Measurements from ENCODE around the gene TRAPPC3.

- TF ChIP-seq CTCF (conservative IDR thresholded peaks at IDR 0.05; ENCODE audit: low read depth in 2 of 2) (no peak), POLR2AphosphoS5 (IDR thresholded peaks at IDR 0.05; ENCODE audit: low read depth) (no peak), EZH2phosphoT487 (IDR thresholded peaks at IDR 0.05; ENCODE audit: unreplicated experiment) (no peak), JUNB (IDR thresholded peaks at IDR 0.05; ENCODE audit: unreplicated experiment) (no peak), EZH2 (IDR thresholded peaks at IDR 0.05; ENCODE audit: low read depth, unreplicated experiment) (no peak), REST (IDR thresholded peaks at IDR 0.05; ENCODE audit: unreplicated experiment) (no peak), ZNF331 (CRISPR knock-in tag; IDR thresholded peaks at IDR 0.05; ENCODE audit: low read depth) (no peak), NANOG (IDR thresholded peaks at IDR 0.05; ENCODE audit: borderline replicate concordance) (no peak), CREB1 (CRISPR knock-in tag; IDR thresholded peaks at IDR 0.05; ENCODE audit: low read depth) (no peak), ZNF462 (CRISPR knock-in tag; IDR thresholded peaks at IDR 0.05) (no peak), STAT1 (IDR thresholded peaks at IDR 0.05; ENCODE audit: unreplicated experiment) (no peak), ETS1 (IDR thresholded peaks at IDR 0.05) (no peak)
Observed at GRCh38 chr1:36111151-36111550, 38.1 kb downstream of the TRAPPC3 start.
